HEK293 (cell line): ENCODE results near the gene DCLRE1C.
"Not testable (repeated sequence)": the region's sequence is repeated elsewhere in the genome, so short reads cannot be mapped to it uniquely, and the experiment has no call there.

Experiments
- CTCF ChIA-PET: fragments of 350-600 bp; formaldehyde crosslinking; extraction: SDS; loops from one replicate; lab custom pipeline; 2021; ENCODE audit warnings: antibody characterized with exemption; lab: Yijun Ruan, JAX
- POLR2A ChIA-PET: fragments of 300-600 bp; formaldehyde crosslinking; extraction: SDS; loops from one replicate; lab custom pipeline; 2020; ENCODE audit warnings: antibody characterized with exemption, inconsistent platforms; lab: Yijun Ruan, JAX
- H3K27ac ChIP-seq: fragments of 200-500 bp; sonication (Bioruptor generic); 2 replicates; pipeline ENCODE4 v1.5.1; 2014; ENCODE audit warnings: low read depth, low read length, control low read depth, inconsistent platforms; ENCODE audit errors: extremely low read depth
- H3K36me3 ChIP-seq, 2 experiments: fragments of 200-500 bp in 1 of 2; sonication (Bioruptor generic) in 1 of 2; 1 replicate in 1 of 2; 2 replicates in 1 of 2; pipeline ENCODE4 v1.5.1; 2014 to 2017; ENCODE audit warnings: inconsistent platforms in 2 of 2, low read length in 2 of 2; ENCODE audit not compliant: control insufficient read depth in 2 of 2, insufficient read depth in 1 of 2
- H3K4me1 ChIP-seq: fragments of 200-500 bp; sonication (Bioruptor generic); 2 replicates; pipeline ENCODE4 v1.5.1; 2014; ENCODE audit warnings: mild to moderate bottlenecking, low read length, inconsistent platforms; ENCODE audit not compliant: control insufficient read depth, insufficient read depth
- H3K4me3 ChIP-seq: 2 replicates; pipeline ENCODE4 v1.5.1; 2011; ENCODE audit warnings: low read depth, mild to moderate bottlenecking, control low read depth, low read length, moderate library complexity
- H3K9me3 ChIP-seq: fragments of 200-500 bp; sonication (Bioruptor generic); 2 replicates; pipeline ENCODE4 v1.5.1; 2014; ENCODE audit warnings: low read depth, low read length, inconsistent platforms; ENCODE audit not compliant: control insufficient read depth, insufficient read depth
- HIC1 ChIP-seq: fragments of 450-650 bp; formaldehyde crosslinking; IDR thresholded peaks from 2 replicates; pipeline ENCODE4 v1.5.1; 2016; ENCODE audit warnings: missing biosample characterization, missing genetic modification characterization
- KLF1 ChIP-seq: fragments of 450-650 bp; formaldehyde crosslinking; IDR thresholded peaks from 2 replicates; pipeline ENCODE4 v1.5.1; 2016; ENCODE audit warnings: missing biosample characterization, missing genetic modification characterization
- MYNN ChIP-seq: fragments of 450-650 bp; formaldehyde crosslinking; IDR thresholded peaks from 2 replicates; pipeline ENCODE4 v1.5.1; 2016; ENCODE audit warnings: missing biosample characterization, missing genetic modification characterization, borderline replicate concordance
- RBAK ChIP-seq: fragments of 450-650 bp; formaldehyde crosslinking; IDR thresholded peaks from 2 replicates; pipeline ENCODE4 v1.5.1; 2016; ENCODE audit warnings: missing biosample characterization, missing genetic modification characterization
- SP7 ChIP-seq: fragments of 450-650 bp; formaldehyde crosslinking; IDR thresholded peaks from 2 replicates; pipeline ENCODE4 v1.5.1; 2016; ENCODE audit warnings: missing biosample characterization, missing genetic modification characterization
- ZFHX2 ChIP-seq: fragments of 450-650 bp; formaldehyde crosslinking; conservative IDR thresholded peaks from 2 replicates; pipeline ENCODE4 v1.5.1; 2016; ENCODE audit warnings: missing biosample characterization, missing genetic modification characterization
- ZIC2 ChIP-seq: fragments of 450-650 bp; formaldehyde crosslinking; IDR thresholded peaks from 2 replicates; pipeline ENCODE4 v1.5.1; 2016; ENCODE audit warnings: missing biosample characterization, missing genetic modification characterization
- ZNF324 ChIP-seq: fragments of 450-650 bp; formaldehyde crosslinking; IDR thresholded peaks from 2 replicates; pipeline ENCODE4 v1.5.1; 2016; ENCODE audit warnings: missing biosample characterization, missing genetic modification characterization
- ZNF433 ChIP-seq: fragments of 450-650 bp; formaldehyde crosslinking; IDR thresholded peaks from 2 replicates; pipeline ENCODE4 v1.5.1; 2016; ENCODE audit warnings: missing biosample characterization, missing genetic modification characterization, low read depth
- ZNF514 ChIP-seq: fragments of 450-650 bp; formaldehyde crosslinking; IDR thresholded peaks from 2 replicates; pipeline ENCODE4 v1.5.1; 2016; ENCODE audit warnings: missing biosample characterization, missing genetic modification characterization
- ZNF549 ChIP-seq: fragments of 450-650 bp; IDR thresholded peaks from 2 replicates; pipeline ENCODE4 v1.5.1; 2018; ENCODE audit warnings: missing biosample characterization, missing genetic modification characterization, mild to moderate bottlenecking, inconsistent platforms, moderate library complexity
- ZNF555 ChIP-seq: fragments of 450-650 bp; formaldehyde crosslinking; conservative IDR thresholded peaks from 2 replicates; pipeline ENCODE4 v1.5.1; 2017; ENCODE audit warnings: missing biosample characterization, mild to moderate bottlenecking, missing genetic modification characterization, inconsistent platforms
- ZNF624 ChIP-seq: fragments of 450-650 bp; formaldehyde crosslinking; IDR thresholded peaks from 2 replicates; pipeline ENCODE4 v1.5.1; 2017; ENCODE audit warnings: missing biosample characterization, missing genetic modification characterization
- ZNF664 ChIP-seq: fragments of 450-650 bp; formaldehyde crosslinking; IDR thresholded peaks from 2 replicates; pipeline ENCODE4 v1.5.1; 2016; ENCODE audit warnings: missing biosample characterization, missing genetic modification characterization
- ZNF76 ChIP-seq: fragments of 450-650 bp; formaldehyde crosslinking; IDR thresholded peaks from 2 replicates; pipeline ENCODE4; 2016; ENCODE audit warnings: low read depth, missing biosample characterization, missing genetic modification characterization, borderline replicate concordance
- ZSCAN23 ChIP-seq: fragments of 450-650 bp; formaldehyde crosslinking; IDR thresholded peaks from 2 replicates; pipeline ENCODE4 v1.5.1; 2016; ENCODE audit warnings: missing biosample characterization, missing genetic modification characterization
- TF ChIP-seq, protein P1 (sequence below): fragments of 450-650 bp; IDR thresholded peaks from 2 replicates; pipeline ENCODE4 v1.5.1; 2018; ENCODE audit warnings: missing biosample characterization, mild to moderate bottlenecking, missing genetic modification characterization
- TF ChIP-seq, protein P2 (sequence below): fragments of 450-650 bp; formaldehyde crosslinking; IDR thresholded peaks from 2 replicates; pipeline ENCODE4 v1.5.1; 2016; ENCODE audit warnings: missing biosample characterization, missing genetic modification characterization

Gene DCLRE1C

DNA sequence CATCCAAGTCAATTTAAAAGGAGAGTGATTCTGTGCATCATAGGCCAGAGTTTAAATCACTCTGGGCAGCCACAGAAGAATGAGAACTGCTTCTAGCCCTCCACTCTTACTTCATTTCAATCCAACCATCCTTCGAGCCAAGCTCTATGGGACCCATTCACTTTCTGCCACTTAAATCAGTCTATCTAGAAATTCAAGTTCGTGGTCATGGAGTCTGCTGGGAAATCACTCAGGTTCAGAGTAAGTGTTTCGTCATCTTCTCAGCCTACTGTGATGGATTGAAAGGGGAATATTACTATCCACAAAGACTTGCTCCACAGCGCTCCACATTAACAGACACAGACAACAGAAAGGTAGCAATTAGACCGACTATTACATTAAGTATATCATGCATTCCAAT is 4.6 kb downstream of the DCLRE1C start:
- CTCF ChIA-PET = interaction anchor here (0.9 kb wide), 1 partner anchor 47 kb away, joined by 3 read pairs; no protein-coding TSS in a partner anchor
- TF ChIP-seq ZNF76 (tag by site-specific recombination) = no peak
- TF ChIP-seq ZIC2 (tag by site-specific recombination) = no peak
- TF ChIP-seq, protein P1, sequence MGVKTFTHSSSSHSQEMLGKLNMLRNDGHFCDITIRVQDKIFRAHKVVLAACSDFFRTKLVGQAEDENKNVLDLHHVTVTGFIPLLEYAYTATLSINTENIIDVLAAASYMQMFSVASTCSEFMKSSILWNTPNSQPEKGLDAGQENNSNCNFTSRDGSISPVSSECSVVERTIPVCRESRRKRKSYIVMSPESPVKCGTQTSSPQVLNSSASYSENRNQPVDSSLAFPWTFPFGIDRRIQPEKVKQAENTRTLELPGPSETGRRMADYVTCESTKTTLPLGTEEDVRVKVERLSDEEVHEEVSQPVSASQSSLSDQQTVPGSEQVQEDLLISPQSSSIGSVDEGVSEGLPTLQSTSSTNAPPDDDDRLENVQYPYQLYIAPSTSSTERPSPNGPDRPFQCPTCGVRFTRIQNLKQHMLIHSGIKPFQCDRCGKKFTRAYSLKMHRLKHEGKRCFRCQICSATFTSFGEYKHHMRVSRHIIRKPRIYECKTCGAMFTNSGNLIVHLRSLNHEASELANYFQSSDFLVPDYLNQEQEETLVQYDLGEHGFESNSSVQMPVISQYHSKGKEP (tag by site-specific recombination) = no peak
- TF ChIP-seq HIC1 (tag by site-specific recombination) = no peak
- TF ChIP-seq ZNF549 (tag by site-specific recombination) = no peak
- no peak for TF ChIP-seq ZSCAN23 (tag by site-specific recombination)
- TF ChIP-seq ZNF433 (tag by site-specific recombination) = no peak
- TF ChIP-seq ZNF555 (tag by site-specific recombination) = no peak
- no peak overlapping the region for H3K27ac ChIP-seq

DNA sequence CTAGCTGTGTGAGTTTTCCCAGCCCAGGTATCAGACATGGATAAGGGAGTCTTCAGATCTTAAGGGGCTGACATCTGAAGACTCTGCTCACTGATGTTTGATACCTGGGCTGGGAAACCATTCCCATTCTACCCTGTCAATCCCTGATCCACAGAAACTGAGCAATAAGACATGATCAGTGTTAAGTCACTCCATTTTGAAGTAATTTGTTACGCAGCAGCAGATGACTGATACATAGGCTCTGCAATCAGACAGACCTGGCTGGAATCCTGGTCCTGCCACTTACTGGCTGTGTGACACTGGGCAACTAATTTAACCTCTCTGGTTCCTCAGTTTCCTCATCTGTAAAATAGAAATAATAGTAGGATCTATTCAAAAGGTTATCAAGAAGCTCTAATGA is 6.6 kb downstream of the DCLRE1C start:
- H3K9me3 ChIP-seq = no peaks in the 10 kb centered on the region
- TF ChIP-seq RBAK = peak; percentile 67; the same call in 1 of the 2 replicates
- TF ChIP-seq KLF1 (tag by site-specific recombination) = no peak
- H3K27ac ChIP-seq = no peak overlapping the region
- no peak overlapping the region for H3K4me3 ChIP-seq
- CTCF ChIA-PET = interaction anchor here (0.6 kb wide), 1 partner anchor 25 kb away, joined by 5 read pairs; no protein-coding TSS in a partner anchor
- H3K36me3 ChIP-seq = peaks cover 30 to 57% of the 10 kb centered on the region in 2 experiments; a peak in 2 of 3 replicates
- POLR2A ChIA-PET = no interaction called here
- H3K4me1 ChIP-seq = no peaks in the 10 kb centered on the region

More for the DNA sequence above, 4.6 kb downstream of the DCLRE1C start:
- Histone ChIP-seq H3K36me3 (peaks cover 27 to 44% of the 10 kb centered on the region in 2 experiments; a peak in 2 of 3 replicates), H3K4me3 (no peak overlapping the region), H3K9me3 (no peaks in the 10 kb centered on the region), H3K4me1 (0 out of 2 replicates have a peak, but pooled peaks cover 2% of the 10 kb centered on the region)
- POLR2A ChIA-PET = interaction anchor here (1.5 kb wide), 1 partner anchor 71 kb away, joined by 10 read pairs; the partner anchor contains the start of gene SUV39H2

GRCh38 chr10:14945108-14945507 is 8.8 kb downstream of the DCLRE1C start:
- no peaks in the 10 kb centered on the region for H3K4me1 ChIP-seq
- ChIA-PET POLR2A (no interaction called here), CTCF (no interaction called here)
- no peak overlapping the region for H3K4me3 ChIP-seq
- no peaks in the 10 kb centered on the region for H3K9me3 ChIP-seq
- peaks cover 30 to 63% of the 10 kb centered on the region in 2 experiments; a peak in 2 of 3 replicates for H3K36me3 ChIP-seq
- no peak overlapping the region for H3K27ac ChIP-seq
- TF ChIP-seq MYNN (tag by site-specific recombination) = no peak
- no peak for TF ChIP-seq ZSCAN23 (tag by site-specific recombination)
- TF ChIP-seq ZNF324 (tag by site-specific recombination) = no peak
- TF ChIP-seq SP7 (tag by site-specific recombination) = no peak
- TF ChIP-seq ZFHX2 = no peak
- TF ChIP-seq ZNF514 = no peak
- TF ChIP-seq ZNF624 (tag by site-specific recombination) = no peak
- TF ChIP-seq, protein P2, sequence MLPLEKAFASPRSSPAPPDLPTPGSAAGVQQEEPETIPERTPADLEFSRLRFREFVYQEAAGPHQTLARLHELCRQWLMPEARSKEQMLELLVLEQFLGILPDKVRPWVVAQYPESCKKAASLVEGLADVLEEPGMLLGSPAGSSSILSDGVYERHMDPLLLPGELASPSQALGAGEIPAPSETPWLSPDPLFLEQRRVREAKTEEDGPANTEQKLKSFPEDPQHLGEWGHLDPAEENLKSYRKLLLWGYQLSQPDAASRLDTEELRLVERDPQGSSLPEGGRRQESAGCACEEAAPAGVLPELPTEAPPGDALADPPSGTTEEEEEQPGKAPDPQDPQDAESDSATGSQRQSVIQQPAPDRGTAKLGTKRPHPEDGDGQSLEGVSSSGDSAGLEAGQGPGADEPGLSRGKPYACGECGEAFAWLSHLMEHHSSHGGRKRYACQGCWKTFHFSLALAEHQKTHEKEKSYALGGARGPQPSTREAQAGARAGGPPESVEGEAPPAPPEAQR = no peak
- TF ChIP-seq ZNF664 (tag by site-specific recombination) = no peak
- TF ChIP-seq, all 188 proteins: peak for 0

DNA sequence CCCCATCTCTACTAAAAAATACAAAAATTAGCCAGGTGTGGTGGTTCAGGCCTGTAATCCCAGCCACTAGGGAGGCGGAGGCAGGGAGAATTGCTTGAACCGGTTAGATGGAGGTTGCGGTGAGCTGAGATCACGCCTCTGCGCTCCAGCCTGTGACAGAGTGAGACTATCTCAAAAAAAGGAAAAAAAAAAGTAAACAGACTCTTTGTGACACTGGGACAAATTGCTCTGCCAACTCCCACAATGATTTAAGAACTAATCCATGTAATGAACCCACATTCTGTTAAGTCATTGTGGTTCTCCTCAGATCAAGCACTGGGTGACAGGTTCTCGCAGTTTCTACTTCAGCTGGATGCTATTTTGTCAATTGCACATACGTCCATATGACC is 11.0 kb downstream of the DCLRE1C start:
- peaks cover 22 to 58% of the 10 kb centered on the region in 2 experiments; a peak in 2 of 3 replicates for H3K36me3 ChIP-seq
- H3K4me3 ChIP-seq, POLR2A ChIA-PET, H3K4me1 ChIP-seq, H3K27ac ChIP-seq, CTCF ChIA-PET, H3K9me3 ChIP-seq: not testable (repeated sequence)

GRCh38 chr10:14942147-14942949 is 11.5 kb downstream of the DCLRE1C start:
- POLR2A ChIA-PET, H3K4me1 ChIP-seq, H3K27ac ChIP-seq, H3K4me3 ChIP-seq, CTCF ChIA-PET, H3K9me3 ChIP-seq: not testable (repeated sequence)
- peaks cover 22 to 54% of the 10 kb centered on the region in 2 experiments; a peak in 2 of 3 replicates for H3K36me3 ChIP-seq
